GM23248 (cell line): ENCODE results near the gene CD22.

Experiments used
- EZH2 ChIP-seq: fragments of 200-600 bp; sonication (generic); IDR thresholded peaks from 2 replicates; pipeline ENCODE4 v1.6.1; 2018; ENCODE audit warnings: antibody characterized with exemption, mild to moderate bottlenecking; ENCODE audit not compliant: insufficient read depth, poor library complexity, severe bottlenecking
- EZH2phosphoT487 ChIP-seq: fragments of 200-600 bp; sonication (generic); IDR thresholded peaks from 2 replicates; pipeline ENCODE4 v1.6.1; 2018; ENCODE audit warnings: antibody characterized with exemption, moderate library complexity, mild to moderate bottlenecking, low read depth; ENCODE audit not compliant: insufficient read depth

DNA sequence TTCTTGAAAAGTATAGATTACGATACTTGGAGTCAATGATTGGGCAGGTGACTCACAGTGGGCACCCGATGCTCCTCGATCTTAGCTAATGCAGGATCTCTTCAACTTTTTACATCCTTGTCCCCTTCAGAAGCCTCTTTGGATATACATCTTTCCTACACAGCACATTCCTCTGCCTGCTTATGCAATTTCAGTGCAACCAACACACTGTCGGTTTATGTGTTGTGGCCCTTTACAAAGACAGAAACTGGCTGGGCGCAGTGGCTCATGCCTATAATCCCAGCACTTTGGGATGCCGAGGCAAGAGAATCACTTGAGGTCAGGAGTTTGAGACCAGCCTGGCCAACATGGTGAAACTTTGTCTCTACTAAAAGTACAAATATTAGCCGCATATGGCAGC is 44.5 kb downstream of the CD22 start:
- TF ChIP-seq EZH2: no peak
- no peak for TF ChIP-seq EZH2phosphoT487
